ENCODE results near the gene NPIPB2. TPM values are rescaled to one million over a fixed set of nuclear protein-coding genes. Genes with fewer than 3 reads are reported as not detected.

The NPIPB2 gene
- total RNA-seq: 2.5 and 6.5 TPM in 2 replicates

DNA sequence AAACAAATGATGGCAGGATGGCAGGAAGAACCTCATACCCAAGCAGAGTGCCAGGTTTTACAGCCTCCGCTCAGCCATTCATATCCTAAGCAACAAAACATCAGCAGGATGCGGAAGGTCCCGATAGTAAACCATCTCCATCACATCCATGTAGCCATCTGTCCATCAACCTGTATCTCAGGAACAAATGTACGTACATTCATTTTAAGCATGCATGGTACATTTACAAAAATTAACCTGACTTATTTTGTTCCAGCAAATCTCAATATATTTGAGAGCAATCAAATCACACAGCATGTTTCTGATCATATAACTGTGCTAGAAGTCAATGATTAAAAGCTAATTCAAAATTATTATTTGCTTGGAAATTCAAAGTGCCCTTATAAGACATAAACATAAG is at the start of gene NPIPB2:
Gene NPIPB2 (minus strand): TSS at position 101 of the 400 bp plus-strand sequence. CDS start 0 bp downstream, at position 101.

DNA sequence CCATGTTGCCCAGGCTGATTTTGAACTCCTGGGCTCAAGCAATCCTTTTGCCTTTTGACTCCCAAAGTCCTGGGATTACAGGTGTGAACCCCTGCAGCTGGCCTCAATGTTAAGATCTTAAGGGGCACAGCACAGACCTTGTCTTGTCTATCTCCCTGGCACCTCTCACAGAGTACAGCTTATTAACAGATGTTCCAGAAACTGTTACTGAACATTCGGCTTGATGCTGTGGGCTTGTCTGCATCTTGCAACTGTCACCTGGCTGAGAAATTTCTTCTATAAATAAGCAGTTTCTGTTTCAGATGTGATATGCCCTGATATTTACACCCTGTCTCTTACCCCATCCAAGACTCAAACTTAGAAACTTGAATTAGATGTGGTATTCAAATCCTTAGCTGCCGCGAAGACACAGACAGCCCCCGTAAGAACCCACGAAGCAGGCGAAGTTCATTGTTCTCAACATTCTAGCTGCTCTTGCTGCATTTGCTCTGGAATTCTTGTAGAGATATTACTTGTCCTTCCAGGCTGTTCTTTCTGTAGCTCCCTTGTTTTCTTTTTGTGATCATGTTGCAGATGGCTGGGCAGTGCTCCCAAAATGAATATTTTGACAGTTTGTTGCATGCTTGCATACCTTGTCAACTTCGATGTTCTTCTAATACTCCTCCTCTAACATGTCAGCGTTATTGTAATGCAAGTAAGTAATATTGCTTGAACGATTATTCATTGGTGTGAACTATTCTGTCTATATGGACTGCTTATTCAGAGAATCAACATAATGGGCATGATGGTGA is 23.1 kb upstream of the NPIPB2 start, which contains the start of gene TNFRSF17:
Gene TNFRSF17 (plus strand): TSS at position 450 of the 791 bp plus-strand sequence. CDS start 115 bp downstream, at position 565.

DNA sequence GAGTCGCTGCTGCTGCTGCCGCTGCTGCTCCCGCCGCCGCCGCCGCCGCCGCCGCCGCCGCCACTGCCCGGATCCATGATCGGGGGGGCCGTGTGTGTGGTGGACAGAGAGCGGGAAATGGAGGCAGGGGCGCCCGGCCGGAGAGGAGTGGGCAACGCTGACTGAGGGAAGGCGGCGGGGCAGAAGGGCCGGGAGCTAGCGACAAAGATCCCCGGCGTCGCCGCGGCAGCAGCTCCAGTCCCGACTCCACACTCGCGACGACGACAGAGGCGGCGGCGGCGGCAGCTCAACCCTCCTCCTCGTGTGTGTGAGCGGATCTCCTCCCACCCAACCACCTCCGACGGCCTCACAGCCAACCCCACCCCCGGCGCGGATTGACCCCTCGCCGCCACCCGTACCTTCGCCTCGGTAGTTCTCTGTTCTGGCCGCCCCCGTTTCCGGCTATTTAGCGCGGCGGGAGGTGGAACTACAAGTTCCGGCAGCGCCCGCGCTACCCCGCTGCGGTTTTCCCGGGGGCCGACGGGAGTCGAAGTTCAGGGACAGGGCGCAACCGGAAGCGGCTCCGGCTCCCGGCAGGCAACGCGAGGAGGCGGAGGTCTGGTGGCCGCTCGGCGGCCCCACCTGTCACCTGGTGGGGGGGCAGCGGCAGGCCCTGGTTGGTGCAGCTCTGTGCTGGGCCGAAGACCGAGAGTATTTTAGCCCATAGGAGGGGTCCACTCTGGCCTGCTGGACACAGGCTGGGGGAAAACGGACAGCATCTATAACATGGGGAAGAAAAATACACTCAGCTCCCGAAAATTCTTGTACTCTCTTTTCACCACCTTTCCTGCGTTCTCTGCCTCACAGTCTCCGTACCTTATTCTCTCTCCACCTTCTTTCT is 26.0 kb downstream of the NPIPB2 start, which contains the start of gene GSPT1:
Gene GSPT1 (minus strand): TSS at position 313 of the 880 bp plus-strand sequence. CDS start 236 bp downstream, at position 77.

Small RNA genes lying within 50 kb of the gene (small RNA-seq; reads per million reads assigned to genes)
- not detected for gene AC007216.5
- not detected for gene COX6CP1
- gene UBL5P4: not detected

Other genes starting within 250 kb of the NPIPB2 start
- gene TXNDC11, start 199.2 kb downstream of the NPIPB2 start, total RNA-seq: 35.1 and 35.3 TPM in 2 replicates
- 42.3 and 42.5 TPM in 2 replicates for gene ZC3H7A, start 144.8 kb downstream of the NPIPB2 start, total RNA-seq
- 172 and 173 TPM in 2 replicates for gene RSL1D1, start 90.5 kb downstream of the NPIPB2 start, total RNA-seq
- 119 and 129 TPM in 2 replicates for gene GSPT1, start 26.1 kb downstream of the NPIPB2 start, total RNA-seq
- gene TNFRSF17, start 23.2 kb upstream of the NPIPB2 start, total RNA-seq: not detected in 2 replicates
- gene SNX29, start 34.7 kb upstream of the NPIPB2 start, total RNA-seq: 28.7 and 29.5 TPM in 2 replicates

All from articular chondrocyte of knee joint (primary cell).